Stimulated activated CD8-positive, alpha-beta memory T cell treated with anti-CD3 and anti-CD28 coated beads, Interleukin-4, amount 100 ng/mL, for 1 hour (primary cell): ENCODE data around the gene AKT3.
"Not testable (repeated sequence)": the region's sequence is repeated elsewhere in the genome, so short reads cannot be mapped to it uniquely, and the experiment has no call there.

ENCODE experiments used
- DNase-seq, 2 donors: peaks; one replicate each; pipeline ENCODE4 v3.0.0-alpha.2; 2020; ENCODE audit warnings: low read depth in 2 of 2, low spot score in 1 of 2

The AKT3 gene

GRCh38 chr1:243706563-243706962 is 143.5 kb downstream of the AKT3 start:
- no peak for DNase-seq

GRCh38 chr1:243705585-243705984 is 144.5 kb downstream of the AKT3 start:
- DNase-seq = no peak

GRCh38 chr1:243701872-243702271 is 148.2 kb downstream of the AKT3 start:
- no peak for DNase-seq

- no peak for DNase-seq
Measured at GRCh38 chr1:243693800-243694199, 156.2 kb downstream of the AKT3 start.

- DNase-seq = no peak
Measured at GRCh38 chr1:243686159-243686558, 163.9 kb downstream of the AKT3 start.

- no peak for DNase-seq
Measured at GRCh38 chr1:243680860-243681259, 169.2 kb downstream of the AKT3 start.

- DNase-seq = no peak
Measured at GRCh38 chr1:243672539-243673074, 177.4 kb downstream of the AKT3 start.

GRCh38 chr1:243667591-243667990 is 182.5 kb downstream of the AKT3 start:
- no peak for DNase-seq

GRCh38 chr1:243667133-243667532 is 182.9 kb downstream of the AKT3 start:
- DNase-seq = no peak

GRCh38 chr1:243663651-243664050 is 186.4 kb downstream of the AKT3 start:
- no peak for DNase-seq

GRCh38 chr1:243662169-243662568 is 187.9 kb downstream of the AKT3 start:
- DNase-seq = not testable (repeated sequence)

GRCh38 chr1:243658594-243659105 is 191.4 kb downstream of the AKT3 start:
- DNase-seq = no peak

GRCh38 chr1:243657793-243658192 is 192.2 kb downstream of the AKT3 start:
- no peak for DNase-seq

- DNase-seq = not testable (repeated sequence)
Measured at GRCh38 chr1:243649530-243649929, 200.5 kb downstream of the AKT3 start.

GRCh38 chr1:243646841-243647240 is 203.2 kb downstream of the AKT3 start:
- no peak for DNase-seq

GRCh38 chr1:243645281-243645680 is 204.8 kb downstream of the AKT3 start:
- no peak for DNase-seq

GRCh38 chr1:243642936-243643335 is 207.1 kb downstream of the AKT3 start:
- no peak for DNase-seq

GRCh38 chr1:243639027-243639658 is 210.9 kb downstream of the AKT3 start:
- DNase-seq = no peak

- no peak for DNase-seq
Measured at GRCh38 chr1:243638186-243638585, 211.9 kb downstream of the AKT3 start.

GRCh38 chr1:243628476-243628907 is 221.6 kb downstream of the AKT3 start:
- DNase-seq = no peak

- DNase-seq = no peak
Measured at GRCh38 chr1:243623841-243624240, 226.2 kb downstream of the AKT3 start.

GRCh38 chr1:243621973-243622372 is 228.1 kb downstream of the AKT3 start:
- DNase-seq = no peak

GRCh38 chr1:243620096-243620495 is 229.9 kb downstream of the AKT3 start:
- no peak for DNase-seq
